Measurements from ENCODE around the gene TPT1. TPM values are rescaled to one million over a fixed set of nuclear protein-coding genes. Genes with fewer than 3 reads are reported as not detected.

TPT1 gene
- 2,421 and 4,524 TPM in 2 replicates for total RNA-seq

DNA sequence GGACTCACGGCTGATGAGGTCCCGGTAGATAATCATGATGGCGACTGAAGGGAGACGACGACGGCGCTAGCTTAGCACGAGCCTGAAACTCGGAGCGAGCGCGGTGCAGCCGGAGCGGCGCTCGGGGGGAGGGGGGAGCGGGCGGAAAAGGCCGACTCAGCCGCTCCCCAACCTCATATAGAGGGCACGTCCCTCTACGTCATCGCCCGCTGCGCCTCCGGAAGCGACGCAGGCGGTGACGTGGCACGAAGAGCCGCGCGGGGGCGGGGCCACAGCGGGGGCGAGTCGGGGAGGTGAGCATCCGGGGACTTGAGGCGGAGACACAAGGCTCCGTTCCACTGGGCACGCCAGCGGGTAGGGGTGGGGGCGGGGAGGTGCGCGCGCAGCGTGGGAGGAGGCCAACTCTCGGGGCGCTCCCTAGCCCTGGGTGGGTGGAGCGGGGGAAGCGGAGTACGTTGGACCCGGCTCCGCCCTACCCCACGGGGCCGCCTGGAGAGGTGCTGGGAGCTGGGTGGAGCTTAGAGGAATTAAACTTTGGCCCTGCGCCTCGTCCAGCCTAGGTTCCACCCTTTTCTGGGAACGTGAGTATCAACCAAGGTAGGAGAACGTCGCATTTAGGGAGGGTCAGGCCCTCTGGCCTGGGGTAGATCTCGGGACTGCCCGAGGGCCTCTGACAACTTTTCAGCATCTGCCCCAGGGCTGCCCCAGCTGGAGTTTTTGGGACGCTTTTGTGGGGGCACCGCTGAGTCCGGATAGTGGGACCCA is at the start of gene TPT1:
TPT1 (minus strand) TSS at position 150 of the 765 bp plus-strand sequence; CDS start at position 36, 114 bp downstream.

Other genes starting within 250 kb of the TPT1 start
- 23.6 and 24.0 TPM in 2 replicates for gene GTF2F2, start 220.7 kb downstream of the TPT1 start, total RNA-seq
- gene KCTD4, start 140.1 kb downstream of the TPT1 start, total RNA-seq = not detected in 2 replicates
- gene SLC25A30, start 77.2 kb upstream of the TPT1 start, total RNA-seq = 17.0 and 17.6 TPM in 2 replicates
- 25.4 and 32.4 TPM in 2 replicates for gene COG3, start 123.8 kb upstream of the TPT1 start, total RNA-seq

All from endothelial cell of coronary artery (primary cell).